Endodermal cell (in vitro differentiated cells): ENCODE measurements around the gene ADRB2. TPM values are rescaled to one million over a fixed set of nuclear protein-coding genes. Genes with fewer than 3 reads are reported as not detected.

Experiments
- DNase-seq: peaks from one replicate; pipeline ENCODE4 v3.0.0-alpha.2; 2017
- H3K27ac ChIP-seq: 2 replicates; pipeline ENCODE4 v1.5.1; 2013; ENCODE audit warnings: mild to moderate bottlenecking, low read depth, low read length, moderate library complexity
- H3K27me3 ChIP-seq: 2 replicates; pipeline ENCODE4 v1.6.1; 2013; ENCODE audit warnings: mild to moderate bottlenecking, low read length, moderate library complexity; ENCODE audit not compliant: insufficient read depth, control insufficient read depth, poor library complexity, severe bottlenecking
- H3K36me3 ChIP-seq: 2 replicates; pipeline ENCODE4 v1.7.0; 2013; ENCODE audit warnings: mild to moderate bottlenecking, low read length, moderate library complexity; ENCODE audit not compliant: control insufficient read depth, insufficient read depth
- H3K4me1 ChIP-seq: one replicate; pipeline ENCODE4 v1.7.0; 2013; ENCODE audit warnings: low read length; ENCODE audit not compliant: control insufficient read depth, insufficient read depth
- H3K4me3 ChIP-seq: 2 replicates; pipeline ENCODE4 v1.5.1; 2013; ENCODE audit warnings: mild to moderate bottlenecking, low read length, moderate library complexity
- H3K9ac ChIP-seq: 2 replicates; pipeline ENCODE4 v1.6.1; 2013; ENCODE audit warnings: mild to moderate bottlenecking, low read length, moderate library complexity; ENCODE audit not compliant: poor library complexity, severe bottlenecking; ENCODE audit errors: extremely low read depth
- H3K9me3 ChIP-seq: 2 replicates; pipeline ENCODE4 v1.6.1; 2013; ENCODE audit warnings: mild to moderate bottlenecking, low read length, moderate library complexity; ENCODE audit not compliant: control insufficient read depth
- H3K27ac Mint-ChIP-seq: 2 replicates; pipeline ENCODE4 v1.8.0; 2020; ENCODE audit warnings: mixed read lengths
- H3K27me3 Mint-ChIP-seq: 2 replicates; pipeline ENCODE4 v1.8.0; 2021; ENCODE audit warnings: mild to moderate bottlenecking, mixed read lengths; ENCODE audit not compliant: insufficient read depth
- H3K36me3 Mint-ChIP-seq: 2 replicates; pipeline ENCODE4 v1.8.0; 2020; ENCODE audit warnings: low read depth, mixed read lengths
- H3K4me1 Mint-ChIP-seq: 2 replicates; pipeline ENCODE4 v1.8.0; 2020; ENCODE audit warnings: mixed read lengths
- H3K4me3 Mint-ChIP-seq: 2 replicates; pipeline ENCODE4 v1.8.0; 2020; ENCODE audit warnings: mild to moderate bottlenecking, moderate library complexity, mixed read lengths
- H3K9me3 Mint-ChIP-seq: 2 replicates; pipeline ENCODE4 v1.8.0; 2020; ENCODE audit warnings: mild to moderate bottlenecking, mixed read lengths
- WGBS, 2 experiments: methylation state at CpG; one replicate each; pipeline versions ENCODE4 v1.1.5 to v1.1.7; 2013; ENCODE audit warnings: missing lambda C conversion rate in 2 of 2, mixed read lengths in 1 of 2; ENCODE audit not compliant: insufficient coverage in 1 of 2, insufficient read length in 1 of 2; 5-methylcytosine and 5-hydroxymethylcytosine counted together
- total RNA-seq, 2 donors: library from RNA; stranded (reverse); fragmentation: NEBNext Ultra II Directional in 1 of 2; extraction: Animal tissue kit (Norgen Biotek cat#: 25700) in 1 of 2; gene quantifications; 2 replicates in 1 of 2; 3 replicates in 1 of 2; pipeline ENCODE4 v1.2.1, GENCODE V29; 2021
- TF ChIP-seq, protein P1 (sequence below): fragments of 200-600 bp; sonication (generic); conservative IDR thresholded peaks from 2 replicates; pipeline ENCODE4 v1.5.0; 2021; ENCODE audit warnings: antibody characterized with exemption, mild to moderate bottlenecking

Gene ADRB2
- total RNA-seq, 2 donors from 2014 or later = 0.20 to 0.42 TPM

DNA sequence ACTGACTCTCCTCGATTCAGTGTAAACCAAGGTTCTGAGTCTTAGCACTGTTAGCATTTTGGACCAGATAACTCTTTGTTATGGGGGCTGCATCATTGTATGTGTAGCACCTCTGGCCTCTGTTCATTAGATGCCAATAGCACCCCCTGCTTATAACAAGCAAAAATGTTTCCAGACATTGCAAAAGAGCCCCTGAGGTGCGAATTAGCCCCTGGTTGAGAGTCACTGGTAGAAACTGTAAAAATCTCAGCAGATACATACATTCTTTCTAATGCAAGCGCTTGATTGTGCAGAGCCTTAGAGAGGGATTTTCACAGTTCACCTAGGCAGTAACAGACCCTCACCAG lies 2.8 kb downstream of the ADRB2 start:
- H3K27ac ChIP-seq = no peak overlapping the region
- no peaks in the 10 kb centered on the region for H3K36me3 ChIP-seq
- H3K4me1 ChIP-seq = peaks cover 6% of the 10 kb centered on the region
- WGBS, 2 experiments = 86 to 92% methylated on average over 1 to 3 of the region's 3 CpGs
- Mint-ChIP-seq H3K36me3 (no peaks in the 10 kb centered on the region), H3K9me3 (no peaks in the 10 kb centered on the region), H3K27me3 (peaks cover 47% of the 10 kb centered on the region), H3K27ac (no peak overlapping the region), H3K4me1 (peaks cover 52% of the 10 kb centered on the region), H3K4me3 (peak overlapping the region; percentile 32)
- H3K9me3 ChIP-seq = no peaks in the 10 kb centered on the region
- H3K9ac ChIP-seq = no peak overlapping the region
- TF ChIP-seq, protein P1, sequence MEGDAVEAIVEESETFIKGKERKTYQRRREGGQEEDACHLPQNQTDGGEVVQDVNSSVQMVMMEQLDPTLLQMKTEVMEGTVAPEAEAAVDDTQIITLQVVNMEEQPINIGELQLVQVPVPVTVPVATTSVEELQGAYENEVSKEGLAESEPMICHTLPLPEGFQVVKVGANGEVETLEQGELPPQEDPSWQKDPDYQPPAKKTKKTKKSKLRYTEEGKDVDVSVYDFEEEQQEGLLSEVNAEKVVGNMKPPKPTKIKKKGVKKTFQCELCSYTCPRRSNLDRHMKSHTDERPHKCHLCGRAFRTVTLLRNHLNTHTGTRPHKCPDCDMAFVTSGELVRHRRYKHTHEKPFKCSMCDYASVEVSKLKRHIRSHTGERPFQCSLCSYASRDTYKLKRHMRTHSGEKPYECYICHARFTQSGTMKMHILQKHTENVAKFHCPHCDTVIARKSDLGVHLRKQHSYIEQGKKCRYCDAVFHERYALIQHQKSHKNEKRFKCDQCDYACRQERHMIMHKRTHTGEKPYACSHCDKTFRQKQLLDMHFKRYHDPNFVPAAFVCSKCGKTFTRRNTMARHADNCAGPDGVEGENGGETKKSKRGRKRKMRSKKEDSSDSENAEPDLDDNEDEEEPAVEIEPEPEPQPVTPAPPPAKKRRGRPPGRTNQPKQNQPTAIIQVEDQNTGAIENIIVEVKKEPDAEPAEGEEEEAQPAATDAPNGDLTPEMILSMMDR = no peak
- peaks cover 37% of the 10 kb centered on the region for H3K27me3 ChIP-seq
- H3K4me3 ChIP-seq = peak overlapping the region; percentile 67
- DNase-seq = no peak

DNA sequence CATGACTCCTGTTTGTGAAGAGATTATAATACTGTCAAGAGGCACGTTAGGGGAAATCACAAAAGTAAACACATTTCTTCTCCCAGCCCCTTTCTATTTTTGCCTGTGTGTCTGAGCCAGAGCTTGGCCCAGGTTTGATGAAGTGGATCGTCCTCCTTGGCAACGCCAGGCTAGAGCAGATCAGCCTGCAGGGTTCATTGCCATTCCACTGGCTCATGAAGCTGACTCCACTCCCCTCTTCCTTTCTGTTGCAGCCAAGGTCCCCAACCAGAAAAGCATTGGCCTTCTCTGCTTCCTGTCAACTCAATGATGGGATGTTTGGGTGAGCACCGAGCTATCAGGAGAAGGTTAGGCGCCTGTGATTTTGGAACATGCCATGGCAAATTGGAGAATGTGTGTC lies 3.3 kb downstream of the ADRB2 start:
- H3K9me3 Mint-ChIP-seq = no peaks in the 10 kb centered on the region
- H3K27me3 ChIP-seq = peaks cover 31% of the 10 kb centered on the region
- H3K27ac Mint-ChIP-seq = no peak overlapping the region
- no peak overlapping the region for H3K27ac ChIP-seq
- peak overlapping the region; percentile 32 for H3K4me3 Mint-ChIP-seq
- peaks cover 6% of the 10 kb centered on the region for H3K4me1 ChIP-seq
- peaks cover 52% of the 10 kb centered on the region for H3K4me1 Mint-ChIP-seq
- H3K36me3 Mint-ChIP-seq = no peaks in the 10 kb centered on the region
- peak overlapping the region; percentile 67 for H3K4me3 ChIP-seq
- TF ChIP-seq, protein P1 = no peak
- peaks cover 42% of the 10 kb centered on the region for H3K27me3 Mint-ChIP-seq
- H3K36me3 ChIP-seq = no peaks in the 10 kb centered on the region
- no peaks in the 10 kb centered on the region for H3K9me3 ChIP-seq
- WGBS, 2 experiments = 84 to 100% methylated on average over 2 to 5 of the region's 5 CpGs
- no peak for DNase-seq
- no peak overlapping the region for H3K9ac ChIP-seq

DNA sequence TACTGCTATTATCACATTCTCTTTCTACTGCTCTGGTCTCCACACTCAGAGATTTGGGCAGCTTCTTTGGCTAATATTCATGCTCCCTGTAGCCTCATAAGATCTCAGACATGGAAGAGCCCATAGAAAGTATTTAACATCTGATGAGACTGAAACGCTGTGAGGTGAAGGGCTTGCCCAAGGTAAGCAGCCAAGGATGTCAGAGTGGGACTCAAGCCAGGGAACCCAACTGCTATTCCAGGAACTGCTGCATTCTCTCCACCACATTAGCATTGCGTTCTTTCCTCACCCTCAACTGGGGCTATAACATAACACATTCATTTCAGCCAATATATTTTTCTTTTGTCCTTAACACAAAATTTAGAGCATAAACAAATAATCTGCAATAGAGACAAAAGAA lies 3.8 kb downstream of the ADRB2 start:
- no peaks in the 10 kb centered on the region for H3K9me3 ChIP-seq
- TF ChIP-seq, protein P1 = no peak
- H3K27me3 Mint-ChIP-seq = peaks cover 37% of the 10 kb centered on the region
- 88 to 100% methylated on average over 2 of the region's 2 CpGs for WGBS, 2 experiments
- H3K36me3 ChIP-seq = no peaks in the 10 kb centered on the region
- H3K4me1 ChIP-seq = peaks cover 6% of the 10 kb centered on the region
- peaks cover 27% of the 10 kb centered on the region for H3K27me3 ChIP-seq
- H3K4me3 ChIP-seq = peak overlapping the region; percentile 67
- H3K9me3 Mint-ChIP-seq = no peaks in the 10 kb centered on the region
- H3K27ac ChIP-seq = no peak overlapping the region
- peak overlapping the region; percentile 11 for H3K27ac Mint-ChIP-seq
- no peaks in the 10 kb centered on the region for H3K36me3 Mint-ChIP-seq
- no peak overlapping the region for H3K4me3 Mint-ChIP-seq
- peaks cover 52% of the 10 kb centered on the region for H3K4me1 Mint-ChIP-seq
- no peak for DNase-seq
- no peak overlapping the region for H3K9ac ChIP-seq
